ENCODE measurements around the gene TSR1. TPM values are rescaled to one million over a fixed set of nuclear protein-coding genes. Genes with fewer than 3 reads are reported as not detected.

The TSR1 gene
- total RNA-seq, 1 donor from 2014 or later: 78.3 TPM

GRCh38 chr17:2374549-2375285 lies 38.5 kb upstream of the TSR1 start:
- intact Hi-C loops (cut with micrococcal nuclease): no loop called here
- Mint-ChIP-seq H3K27ac (no peak overlapping the region), H3K4me1 (ENCODE audit: low read depth) (no peaks in the 10 kb centered on the region), H3K4me3 (ENCODE audit: low read depth) (no peak overlapping the region), H3K27me3 (ENCODE audit: low read depth) (no peaks in the 10 kb centered on the region), H3K36me3 (ENCODE audit: low read depth) (peaks cover 7% of the 10 kb centered on the region), H3K9me3 (no peaks in the 10 kb centered on the region)
- no peak for DNase-seq (ENCODE audit: low spot score)

- Mint-ChIP-seq H3K4me1 (ENCODE audit: low read depth) (no peaks in the 10 kb centered on the region), H3K27ac (no peak overlapping the region), H3K9me3 (no peaks in the 10 kb centered on the region), H3K36me3 (ENCODE audit: low read depth) (peaks cover 7% of the 10 kb centered on the region), H3K27me3 (ENCODE audit: low read depth) (no peaks in the 10 kb centered on the region), H3K4me3 (ENCODE audit: low read depth) (no peak overlapping the region)
- intact Hi-C loops (cut with micrococcal nuclease): no loop called here
- DNase-seq (ENCODE audit: low spot score): no peak
Measured at GRCh38 chr17:2373179-2373578, 36.9 kb upstream of the TSR1 start.

GRCh38 chr17:2372681-2373080 lies 36.4 kb upstream of the TSR1 start:
- intact Hi-C loops (cut with micrococcal nuclease): no loop called here
- Mint-ChIP-seq H3K27me3 (ENCODE audit: low read depth) (no peaks in the 10 kb centered on the region), H3K27ac (no peak overlapping the region), H3K9me3 (no peaks in the 10 kb centered on the region), H3K36me3 (ENCODE audit: low read depth) (peaks cover 7% of the 10 kb centered on the region), H3K4me3 (ENCODE audit: low read depth) (no peak overlapping the region), H3K4me1 (ENCODE audit: low read depth) (no peaks in the 10 kb centered on the region)
- DNase-seq (ENCODE audit: low spot score): no peak

GRCh38 chr17:2372180-2372579 lies 35.9 kb upstream of the TSR1 start:
- intact Hi-C loops (cut with micrococcal nuclease): no loop called here
- H3K27ac Mint-ChIP-seq: no peak overlapping the region
- peaks cover 3% of the 10 kb centered on the region for H3K36me3 Mint-ChIP-seq (ENCODE audit: low read depth)
- H3K27me3 Mint-ChIP-seq (ENCODE audit: low read depth): no peaks in the 10 kb centered on the region
- H3K4me3 Mint-ChIP-seq (ENCODE audit: low read depth): no peak overlapping the region
- no peaks in the 10 kb centered on the region for H3K9me3 Mint-ChIP-seq
- no peak for DNase-seq (ENCODE audit: low spot score)
- no peaks in the 10 kb centered on the region for H3K4me1 Mint-ChIP-seq (ENCODE audit: low read depth)

GRCh38 chr17:2371183-2372130 lies 35.2 kb upstream of the TSR1 start:
- Mint-ChIP-seq H3K4me1 (ENCODE audit: low read depth) (no peaks in the 10 kb centered on the region), H3K27me3 (ENCODE audit: low read depth) (no peaks in the 10 kb centered on the region), H3K4me3 (ENCODE audit: low read depth) (no peak overlapping the region), H3K36me3 (ENCODE audit: low read depth) (peaks cover 2% of the 10 kb centered on the region), H3K27ac (no peak overlapping the region), H3K9me3 (no peaks in the 10 kb centered on the region)
- DNase-seq (ENCODE audit: low spot score): no peak
- intact Hi-C loops (cut with micrococcal nuclease): no loop called here

- Mint-ChIP-seq H3K27ac (no peak overlapping the region), H3K27me3 (ENCODE audit: low read depth) (no peaks in the 10 kb centered on the region), H3K9me3 (no peaks in the 10 kb centered on the region), H3K36me3 (ENCODE audit: low read depth) (peaks cover 3% of the 10 kb centered on the region), H3K4me1 (ENCODE audit: low read depth) (no peaks in the 10 kb centered on the region), H3K4me3 (ENCODE audit: low read depth) (no peak overlapping the region)
- intact Hi-C loops (cut with micrococcal nuclease): no loop called here
- DNase-seq (ENCODE audit: low spot score): no peak
Measured at GRCh38 chr17:2370211-2370589, 33.9 kb upstream of the TSR1 start.

- Mint-ChIP-seq H3K27ac (no peak overlapping the region), H3K36me3 (ENCODE audit: low read depth) (peaks cover 3% of the 10 kb centered on the region), H3K27me3 (ENCODE audit: low read depth) (no peaks in the 10 kb centered on the region), H3K4me1 (ENCODE audit: low read depth) (no peaks in the 10 kb centered on the region), H3K4me3 (ENCODE audit: low read depth) (no peak overlapping the region), H3K9me3 (no peaks in the 10 kb centered on the region)
- DNase-seq (ENCODE audit: low spot score): no peak
- intact Hi-C loops (cut with micrococcal nuclease): no loop called here
Measured at GRCh38 chr17:2369551-2370210, 33.4 kb upstream of the TSR1 start.

- Mint-ChIP-seq H3K9me3 (no peaks in the 10 kb centered on the region), H3K27ac (no peak overlapping the region), H3K36me3 (ENCODE audit: low read depth) (peaks cover 3% of the 10 kb centered on the region), H3K4me1 (ENCODE audit: low read depth) (no peaks in the 10 kb centered on the region), H3K4me3 (ENCODE audit: low read depth) (no peak overlapping the region), H3K27me3 (ENCODE audit: low read depth) (no peaks in the 10 kb centered on the region)
- intact Hi-C loops (cut with micrococcal nuclease): no loop called here
- no peak for DNase-seq (ENCODE audit: low spot score)
Measured at GRCh38 chr17:2369039-2369438, 32.8 kb upstream of the TSR1 start.

- Mint-ChIP-seq H3K4me1 (ENCODE audit: low read depth) (no peaks in the 10 kb centered on the region), H3K9me3 (no peaks in the 10 kb centered on the region), H3K27me3 (ENCODE audit: low read depth) (no peaks in the 10 kb centered on the region), H3K4me3 (ENCODE audit: low read depth) (no peak overlapping the region), H3K27ac (no peak overlapping the region), H3K36me3 (ENCODE audit: low read depth) (peaks cover 3% of the 10 kb centered on the region)
- intact Hi-C loops (cut with micrococcal nuclease): no loop called here
- no peak for DNase-seq (ENCODE audit: low spot score)
Measured at GRCh38 chr17:2368359-2368758, 32.1 kb upstream of the TSR1 start.

GRCh38 chr17:2366747-2367494 lies 30.7 kb upstream of the TSR1 start:
- Mint-ChIP-seq H3K4me3 (ENCODE audit: low read depth) (no peak overlapping the region), H3K27ac (no peak overlapping the region), H3K27me3 (ENCODE audit: low read depth) (no peaks in the 10 kb centered on the region), H3K4me1 (ENCODE audit: low read depth) (no peaks in the 10 kb centered on the region), H3K9me3 (no peaks in the 10 kb centered on the region), H3K36me3 (ENCODE audit: low read depth) (peaks cover 3% of the 10 kb centered on the region)
- intact Hi-C loops (cut with micrococcal nuclease): no loop called here
- no peak for DNase-seq (ENCODE audit: low spot score)

GRCh38 chr17:2365132-2365531 lies 28.9 kb upstream of the TSR1 start:
- H3K9me3 Mint-ChIP-seq: no peaks in the 10 kb centered on the region
- intact Hi-C loops (cut with micrococcal nuclease): no loop called here
- H3K27me3 Mint-ChIP-seq (ENCODE audit: low read depth): no peaks in the 10 kb centered on the region
- H3K4me1 Mint-ChIP-seq (ENCODE audit: low read depth): no peaks in the 10 kb centered on the region
- no peak overlapping the region for H3K4me3 Mint-ChIP-seq (ENCODE audit: low read depth)
- peaks cover 3% of the 10 kb centered on the region for H3K36me3 Mint-ChIP-seq (ENCODE audit: low read depth)
- H3K27ac Mint-ChIP-seq: no peak overlapping the region
- DNase-seq (ENCODE audit: low spot score): no peak

GRCh38 chr17:2364763-2365116 lies 28.5 kb upstream of the TSR1 start:
- Mint-ChIP-seq H3K27me3 (ENCODE audit: low read depth) (no peaks in the 10 kb centered on the region), H3K36me3 (ENCODE audit: low read depth) (peaks cover 3% of the 10 kb centered on the region)
- intact Hi-C loops (cut with micrococcal nuclease): no loop called here

More at GRCh38 chr17:2364763-2365116, 28.5 kb upstream of the TSR1 start:
- Mint-ChIP-seq H3K27ac (no peak overlapping the region), H3K4me1 (ENCODE audit: low read depth) (no peaks in the 10 kb centered on the region), H3K9me3 (no peaks in the 10 kb centered on the region), H3K4me3 (ENCODE audit: low read depth) (no peak overlapping the region)
- no peak for DNase-seq (ENCODE audit: low spot score)
